ENCODE measurements around the gene PHIP.

Gene PHIP

GRCh38 chr6:79011940-79012339 is 66.1 kb downstream of the PHIP start:
- H3K4me3 ChIP-seq (ENCODE audit: low read depth, low read length) = no peak overlapping the region

- no peak overlapping the region for H3K4me3 ChIP-seq (ENCODE audit: low read depth, low read length)
Measured at GRCh38 chr6:79010422-79010821, 67.6 kb downstream of the PHIP start.

GRCh38 chr6:79009819-79010218 is 68.2 kb downstream of the PHIP start:
- H3K4me3 ChIP-seq (ENCODE audit: low read depth, low read length) = no peak overlapping the region

GRCh38 chr6:79005497-79005896 is 72.6 kb downstream of the PHIP start:
- H3K4me3 ChIP-seq (ENCODE audit: low read depth, low read length) = no peak overlapping the region

GRCh38 chr6:79005024-79005423 is 73.0 kb downstream of the PHIP start:
- no peak overlapping the region for H3K4me3 ChIP-seq (ENCODE audit: low read depth, low read length)

GRCh38 chr6:79004239-79004638 is 73.8 kb downstream of the PHIP start:
- no peak overlapping the region for H3K4me3 ChIP-seq (ENCODE audit: low read depth, low read length)

- H3K4me3 ChIP-seq (ENCODE audit: low read depth, low read length) = no peak overlapping the region
Measured at GRCh38 chr6:79001415-79001814, 76.6 kb downstream of the PHIP start.

- H3K4me3 ChIP-seq (ENCODE audit: low read depth, low read length) = no peak overlapping the region
Measured at GRCh38 chr6:78999737-79000136, 78.3 kb downstream of the PHIP start.

GRCh38 chr6:78995946-78996345 is 82.1 kb downstream of the PHIP start:
- H3K4me3 ChIP-seq (ENCODE audit: low read depth, low read length) = no peak overlapping the region

- H3K4me3 ChIP-seq (ENCODE audit: low read depth, low read length) = no peak overlapping the region
Measured at GRCh38 chr6:78995346-78995745, 82.7 kb downstream of the PHIP start.

- no peak overlapping the region for H3K4me3 ChIP-seq (ENCODE audit: low read depth, low read length)
Measured at GRCh38 chr6:78993955-78994354, 84.1 kb downstream of the PHIP start.

GRCh38 chr6:78989191-78989590 is 88.9 kb downstream of the PHIP start:
- no peak overlapping the region for H3K4me3 ChIP-seq (ENCODE audit: low read depth, low read length)

GRCh38 chr6:78986161-78986560 is 91.9 kb downstream of the PHIP start:
- H3K4me3 ChIP-seq (ENCODE audit: low read depth, low read length) = no peak overlapping the region

GRCh38 chr6:78984225-78984950 is 93.7 kb downstream of the PHIP start:
- H3K4me3 ChIP-seq (ENCODE audit: low read depth, low read length) = no peak overlapping the region

GRCh38 chr6:78967191-78967590 is 110.9 kb downstream of the PHIP start:
- no peak overlapping the region for H3K4me3 ChIP-seq (ENCODE audit: low read depth, low read length)

GRCh38 chr6:78966542-78966941 is 111.5 kb downstream of the PHIP start:
- no peak overlapping the region for H3K4me3 ChIP-seq (ENCODE audit: low read depth, low read length)

- no peak overlapping the region for H3K4me3 ChIP-seq (ENCODE audit: low read depth, low read length)
Measured at GRCh38 chr6:78962448-78962847, 115.6 kb downstream of the PHIP start.

- no peak overlapping the region for H3K4me3 ChIP-seq (ENCODE audit: low read depth, low read length)
Measured at GRCh38 chr6:78954740-78955139, 123.3 kb downstream of the PHIP start.

GRCh38 chr6:78953798-78954197 is 124.3 kb downstream of the PHIP start:
- H3K4me3 ChIP-seq (ENCODE audit: low read depth, low read length) = no peak overlapping the region

GRCh38 chr6:78952362-78952761 is 125.7 kb downstream of the PHIP start:
- no peak overlapping the region for H3K4me3 ChIP-seq (ENCODE audit: low read depth, low read length)

- no peak overlapping the region for H3K4me3 ChIP-seq (ENCODE audit: low read depth, low read length)
Measured at GRCh38 chr6:78948785-78949184, 129.3 kb downstream of the PHIP start.

GRCh38 chr6:78947962-78948361 is 130.1 kb downstream of the PHIP start:
- H3K4me3 ChIP-seq (ENCODE audit: low read depth, low read length) = no peak overlapping the region

- H3K4me3 ChIP-seq (ENCODE audit: low read depth, low read length) = no peak overlapping the region
Measured at GRCh38 chr6:78947529-78947928, 130.5 kb downstream of the PHIP start.

Measured in iPS-11a (cell line).